Trophoblast cell (in vitro differentiated cells and primary cell): Measurements from ENCODE around the gene TMEM231.
A peak's percentile ranks its signal among the peaks of the same experiment; 100 is the strongest.
"Not testable (repeated sequence)": the region's sequence is repeated elsewhere in the genome, so short reads cannot be mapped to it uniquely, and the experiment has no call there.

Experiments
- DNase-seq, 2 donors: peaks; one replicate each; pipeline ENCODE4 v3.0.0-alpha.2; 2016
- H2AFZ ChIP-seq: 2 replicates; pipeline ENCODE4 v1.6.1; 2013; ENCODE audit warnings: low read length, moderate library complexity, mild to moderate bottlenecking; ENCODE audit not compliant: insufficient read depth, poor library complexity
- H2AK5ac ChIP-seq: 2 replicates; pipeline ENCODE4 v1.6.1; 2013; ENCODE audit warnings: mild to moderate bottlenecking, low read length
- H2BK120ac ChIP-seq: 2 replicates; pipeline ENCODE4 v1.6.1; 2013; ENCODE audit warnings: low read length, mild to moderate bottlenecking, moderate library complexity; ENCODE audit not compliant: insufficient read depth, poor library complexity
- H2BK12ac ChIP-seq: 2 replicates; pipeline ENCODE4 v1.6.1; 2013; ENCODE audit warnings: mild to moderate bottlenecking, low read length, moderate library complexity
- H2BK5ac ChIP-seq: 2 replicates; pipeline ENCODE4 v1.6.1; 2013; ENCODE audit warnings: low read length, low read depth, moderate library complexity, mild to moderate bottlenecking; ENCODE audit not compliant: poor library complexity
- H3K14ac ChIP-seq: 2 replicates; pipeline ENCODE4 v1.6.1; 2013; ENCODE audit warnings: mild to moderate bottlenecking, low read length
- H3K18ac ChIP-seq: 2 replicates; pipeline ENCODE4 v1.6.1; 2013; ENCODE audit warnings: mild to moderate bottlenecking, low read length
- H3K23ac ChIP-seq: 2 replicates; pipeline ENCODE4 v1.6.1; 2013; ENCODE audit warnings: low read length
- H3K27ac ChIP-seq: 2 replicates; pipeline ENCODE4 v1.5.1; 2013; ENCODE audit warnings: low read depth, mild to moderate bottlenecking, inconsistent platforms, low read length, moderate library complexity
- H3K27me3 ChIP-seq: 2 replicates; pipeline ENCODE4 v1.6.1; 2013; ENCODE audit warnings: inconsistent platforms, mild to moderate bottlenecking, low read length, moderate library complexity; ENCODE audit not compliant: insufficient read depth
- H3K36me3 ChIP-seq, 2 experiments: 1 replicate in 1 of 2; 2 replicates in 1 of 2; pipeline ENCODE4 v1.6.1; 2013; ENCODE audit warnings: low read length in 2 of 2, mild to moderate bottlenecking in 2 of 2, moderate library complexity in 1 of 2; ENCODE audit not compliant: insufficient read depth in 2 of 2, control insufficient read depth in 1 of 2
- H3K4ac ChIP-seq: 2 replicates; pipeline ENCODE4 v1.6.1; 2013; ENCODE audit warnings: low read depth, mild to moderate bottlenecking, low read length, moderate library complexity
- H3K4me1 ChIP-seq, 2 experiments: 1 replicate in 1 of 2; 2 replicates in 1 of 2; pipeline ENCODE4 v1.6.1; 2013; ENCODE audit warnings: low read length in 2 of 2, mild to moderate bottlenecking in 2 of 2, moderate library complexity in 1 of 2; ENCODE audit not compliant: insufficient read depth in 2 of 2, control insufficient read depth in 1 of 2
- H3K4me2 ChIP-seq: 2 replicates; pipeline ENCODE4 v1.6.1; 2013; ENCODE audit warnings: inconsistent platforms, mild to moderate bottlenecking, low read length, moderate library complexity
- H3K4me3 ChIP-seq: 2 replicates; pipeline ENCODE4 v1.5.1; 2013; ENCODE audit warnings: mild to moderate bottlenecking, low read depth, low read length, inconsistent platforms
- H3K79me1 ChIP-seq: one replicate; pipeline ENCODE4 v1.6.1; 2013; ENCODE audit warnings: low read length
- H3K79me2 ChIP-seq: 2 replicates; pipeline ENCODE4 v1.6.1; 2013; ENCODE audit warnings: low read length, mild to moderate bottlenecking; ENCODE audit not compliant: control insufficient read depth, insufficient read depth, poor library complexity
- H3K9ac ChIP-seq: 2 replicates; pipeline ENCODE4 v1.6.1; 2013; ENCODE audit warnings: mild to moderate bottlenecking, low read length
- H3K9me3 ChIP-seq: 2 replicates; pipeline ENCODE4 v1.6.1; 2013; ENCODE audit warnings: low read depth, mild to moderate bottlenecking, control low read depth, inconsistent platforms, low read length; ENCODE audit not compliant: insufficient read depth
- H4K12ac ChIP-seq: 2 replicates; pipeline ENCODE4 v1.6.1; 2013; ENCODE audit warnings: low read depth, mild to moderate bottlenecking, low read length, moderate library complexity
- H4K8ac ChIP-seq: 2 replicates; pipeline ENCODE4 v1.6.1; 2013; ENCODE audit warnings: low read depth, mild to moderate bottlenecking, low read length, moderate library complexity
- H4K91ac ChIP-seq: one replicate; pipeline ENCODE4 v1.6.1; 2013; ENCODE audit warnings: low read depth, mild to moderate bottlenecking, low read length, moderate library complexity
- WGBS: extraction: QIAGEN DNeasy Blood & Tissue Kit; methylation state at CpG from one replicate; pipeline ENCODE4 v1.1.7; 2013; ENCODE audit warnings: missing lambda C conversion rate; ENCODE audit not compliant: insufficient read length, insufficient coverage; ENCODE audit errors: extremely low coverage; 5-methylcytosine and 5-hydroxymethylcytosine counted together

TMEM231 gene

GRCh38 chr16:75506107-75506506, 49.9 kb downstream of the TMEM231 start:
- no peak for DNase-seq
- no peak overlapping the region for H2BK120ac ChIP-seq

GRCh38 chr16:75503801-75504200, 52.3 kb downstream of the TMEM231 start:
- Histone ChIP-seq H3K36me3 (no peaks in the 10 kb centered on the region), H4K12ac (no peak overlapping the region), H3K27me3 (no peaks in the 10 kb centered on the region), H3K9ac (no peak overlapping the region), H3K18ac (no peak overlapping the region), H3K9me3 (no peaks in the 10 kb centered on the region), H2BK120ac (no peak overlapping the region), H4K91ac (no peak overlapping the region), H3K27ac (no peak overlapping the region), H3K79me2 (no peaks in the 10 kb centered on the region), H2BK5ac (no peak overlapping the region), H2AK5ac (no peak overlapping the region), H3K79me1 (no peaks in the 10 kb centered on the region), H2AFZ (no peak overlapping the region), H3K4me1 (peaks cover 0 to 3% of the 10 kb centered on the region in 2 experiments), H3K23ac (no peak overlapping the region), H3K4me2 (no peak overlapping the region), H4K8ac (no peak overlapping the region), H3K4me3 (no peak overlapping the region), H2BK12ac (no peak overlapping the region), H3K14ac (no peak overlapping the region), H3K4ac (no peak overlapping the region)
- DNase-seq, result no peak
- no CpG with 5 or more reads among the region's 1 CpG for WGBS

More at GRCh38 chr16:75506107-75506506, 49.9 kb downstream of the TMEM231 start:
- Histone ChIP-seq H2AFZ (no peak overlapping the region), H4K12ac (no peak overlapping the region), H2BK12ac (no peak overlapping the region), H2BK5ac (no peak overlapping the region), H3K23ac (no peak overlapping the region), H4K8ac (no peak overlapping the region), H3K79me1 (no peaks in the 10 kb centered on the region), H3K4me1 (peaks cover 0 to 3% of the 10 kb centered on the region in 2 experiments), H3K4me3 (no peak overlapping the region), H3K9ac (no peak overlapping the region), H3K79me2 (no peaks in the 10 kb centered on the region), H3K9me3 (no peaks in the 10 kb centered on the region), H3K14ac (no peak overlapping the region), H2AK5ac (no peak overlapping the region), H3K4ac (no peak overlapping the region), H4K91ac (no peak overlapping the region), H3K27ac (no peak overlapping the region), H3K4me2 (no peak overlapping the region), H3K18ac (no peak overlapping the region), H3K27me3 (no peaks in the 10 kb centered on the region), H3K36me3 (no peaks in the 10 kb centered on the region)
- no CpG with 5 or more reads among the region's 3 CpGs for WGBS

GRCh38 chr16:75502916-75503605, 53.0 kb downstream of the TMEM231 start:
- no peaks in the 10 kb centered on the region for H3K79me1 ChIP-seq

GRCh38 chr16:75501820-75502219, 54.2 kb downstream of the TMEM231 start:
- H3K23ac ChIP-seq, H3K4me1 ChIP-seq, H3K79me2 ChIP-seq, H3K27ac ChIP-seq, H3K4ac ChIP-seq, H4K8ac ChIP-seq, H3K27me3 ChIP-seq, H3K9me3 ChIP-seq, H2AK5ac ChIP-seq, H3K36me3 ChIP-seq, H3K18ac ChIP-seq, H4K12ac ChIP-seq, H2AFZ ChIP-seq, H2BK5ac ChIP-seq, H4K91ac ChIP-seq, H3K14ac ChIP-seq, H3K4me3 ChIP-seq, H2BK120ac ChIP-seq, H3K9ac ChIP-seq, H2BK12ac ChIP-seq, H3K4me2 ChIP-seq, H3K79me1 ChIP-seq: not testable (repeated sequence)
- no CpG with 5 or more reads among the region's 6 CpGs for WGBS
- DNase-seq, result peak; percentile 84 to 91

More at GRCh38 chr16:75502916-75503605, 53.0 kb downstream of the TMEM231 start:
- Histone ChIP-seq H2AK5ac (no peak overlapping the region), H3K36me3 (no peaks in the 10 kb centered on the region), H3K4me2 (no peak overlapping the region), H3K4ac (no peak overlapping the region), H3K9ac (no peak overlapping the region), H4K12ac (no peak overlapping the region), H4K8ac (no peak overlapping the region), H3K27me3 (no peaks in the 10 kb centered on the region), H3K14ac (no peak overlapping the region), H3K27ac (no peak overlapping the region), H2BK120ac (no peak overlapping the region), H4K91ac (no peak overlapping the region), H2BK12ac (no peak overlapping the region), H3K23ac (no peak overlapping the region), H3K4me1 (peaks cover 0 to 3% of the 10 kb centered on the region in 2 experiments), H2AFZ (no peak overlapping the region), H3K18ac (no peak overlapping the region), H3K79me2 (no peaks in the 10 kb centered on the region), H3K4me3 (no peak overlapping the region), H3K9me3 (no peaks in the 10 kb centered on the region), H2BK5ac (no peak overlapping the region)
- WGBS, result no CpG with 5 or more reads among the region's 4 CpGs
- DNase-seq, result no peak
